GM12873 (cell line): ENCODE results near the gene ELAVL2.

Experiments used
- CTCF ChIP-seq: IDR thresholded peaks from 2 replicates; pipeline ENCODE4 v1.5.1; 2012; ENCODE audit warnings: low read depth, mild to moderate bottlenecking, moderate library complexity, low read length, control low read depth; ENCODE audit not compliant: insufficient read depth; ENCODE audit errors: missing control alignments

ELAVL2 gene

GRCh38 chr9:23707249-23707648 is 118.8 kb downstream of the ELAVL2 start:
- TF ChIP-seq CTCF = no peak

GRCh38 chr9:23702311-23702922 is 123.6 kb downstream of the ELAVL2 start:
- no peak for TF ChIP-seq CTCF

- no peak for TF ChIP-seq CTCF
Observed at GRCh38 chr9:23701291-23701690, 124.7 kb downstream of the ELAVL2 start.

GRCh38 chr9:23700359-23700758 is 125.7 kb downstream of the ELAVL2 start:
- no peak for TF ChIP-seq CTCF

GRCh38 chr9:23698161-23698560 is 127.9 kb downstream of the ELAVL2 start:
- no peak for TF ChIP-seq CTCF

- no peak for TF ChIP-seq CTCF
Observed at GRCh38 chr9:23695572-23695971, 130.5 kb downstream of the ELAVL2 start.

- TF ChIP-seq CTCF = no peak
Observed at GRCh38 chr9:23693374-23693773, 132.7 kb downstream of the ELAVL2 start.
